Measurements from ENCODE around the gene EPHB6. TPM values are rescaled to one million over a fixed set of nuclear protein-coding genes. Genes with fewer than 3 reads are reported as not detected.

Gene EPHB6
- total RNA-seq, 1 donor from 2014 or later = 15.7 TPM

DNA sequence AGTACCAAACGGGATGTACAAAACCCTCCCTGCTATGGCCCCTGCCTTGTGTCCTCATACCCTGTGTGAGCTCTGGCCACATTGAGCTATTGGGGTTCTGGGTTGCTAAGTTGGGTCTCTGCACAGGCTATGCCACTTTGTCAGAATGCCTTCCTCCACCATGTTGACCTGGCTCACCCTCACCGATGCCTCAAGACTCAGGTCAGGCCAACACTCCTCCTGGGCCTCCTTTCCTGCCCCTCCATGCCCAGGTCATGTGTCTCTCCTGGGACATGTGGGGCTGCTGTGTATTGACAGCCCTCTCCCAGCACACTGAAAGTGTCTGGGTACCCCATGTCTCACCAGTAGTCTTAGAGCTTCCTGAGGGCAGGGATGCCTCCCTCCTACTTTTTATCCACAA lies 64.0 kb downstream of the EPHB6 start:
- no peak for FAIRE-seq

DNA sequence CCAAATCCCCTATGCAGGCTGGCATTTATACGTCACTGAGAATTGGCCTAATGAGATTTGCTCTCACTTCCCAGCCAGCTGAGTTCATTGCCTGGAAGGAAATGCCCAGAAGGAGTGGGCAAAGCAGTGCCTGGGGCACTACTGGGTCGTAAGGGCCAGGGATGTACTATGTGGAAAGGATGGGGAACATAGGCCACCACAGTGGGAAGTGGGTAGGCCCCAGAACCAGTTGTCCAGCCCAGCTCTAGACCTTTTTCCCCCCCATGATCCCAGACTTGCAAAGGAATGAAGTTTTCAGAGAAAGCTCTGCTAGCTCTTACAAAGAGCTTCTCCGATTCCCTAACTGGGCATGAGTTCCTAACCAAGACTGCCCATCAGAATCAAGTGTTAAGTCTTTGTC lies 64.8 kb downstream of the EPHB6 start:
- H3K27me3 Mint-ChIP-seq (ENCODE audit: low read depth, unreplicated experiment) = peaks cover 22% of the 10 kb centered on the region
- Histone ChIP-seq H4K20me1 (ENCODE audit: insufficient read depth, low read length) (no peaks in the 10 kb centered on the region), H3K27me3 (ENCODE audit: insufficient read depth, low read length) (no peaks in the 10 kb centered on the region), H3K4me1 (ENCODE audit: insufficient read depth, low read length) (no peaks in the 10 kb centered on the region), H3K4me2 (ENCODE audit: low read length) (no peak overlapping the region), H3K9ac (ENCODE audit: low read length) (no peak overlapping the region), H3K4me3 (ENCODE audit: insufficient read depth, low read depth, low read length) (no peak overlapping the region), H2AFZ (ENCODE audit: low read depth, low read length) (no peak overlapping the region), H3K36me3 (ENCODE audit: insufficient read depth, low read length) (no peaks in the 10 kb centered on the region), H3K27ac (ENCODE audit: low read depth, low read length) (no peak overlapping the region), H3K79me2 (ENCODE audit: insufficient read depth, low read length) (no peaks in the 10 kb centered on the region), H3K9me3 (ENCODE audit: insufficient read depth, low read depth, low read length) (no peaks in the 10 kb centered on the region)
- DNase-seq (ENCODE audit: low read depth) (no peak), FAIRE-seq (no peak)
- H3K4me1 Mint-ChIP-seq (ENCODE audit: low read depth, unreplicated experiment) = no peaks in the 10 kb centered on the region
- H3K4me3 Mint-ChIP-seq (ENCODE audit: unreplicated experiment) = no peak overlapping the region
- no peaks in the 10 kb centered on the region for H3K36me3 Mint-ChIP-seq (ENCODE audit: low read depth, unreplicated experiment)
- TF ChIP-seq, protein P1, sequence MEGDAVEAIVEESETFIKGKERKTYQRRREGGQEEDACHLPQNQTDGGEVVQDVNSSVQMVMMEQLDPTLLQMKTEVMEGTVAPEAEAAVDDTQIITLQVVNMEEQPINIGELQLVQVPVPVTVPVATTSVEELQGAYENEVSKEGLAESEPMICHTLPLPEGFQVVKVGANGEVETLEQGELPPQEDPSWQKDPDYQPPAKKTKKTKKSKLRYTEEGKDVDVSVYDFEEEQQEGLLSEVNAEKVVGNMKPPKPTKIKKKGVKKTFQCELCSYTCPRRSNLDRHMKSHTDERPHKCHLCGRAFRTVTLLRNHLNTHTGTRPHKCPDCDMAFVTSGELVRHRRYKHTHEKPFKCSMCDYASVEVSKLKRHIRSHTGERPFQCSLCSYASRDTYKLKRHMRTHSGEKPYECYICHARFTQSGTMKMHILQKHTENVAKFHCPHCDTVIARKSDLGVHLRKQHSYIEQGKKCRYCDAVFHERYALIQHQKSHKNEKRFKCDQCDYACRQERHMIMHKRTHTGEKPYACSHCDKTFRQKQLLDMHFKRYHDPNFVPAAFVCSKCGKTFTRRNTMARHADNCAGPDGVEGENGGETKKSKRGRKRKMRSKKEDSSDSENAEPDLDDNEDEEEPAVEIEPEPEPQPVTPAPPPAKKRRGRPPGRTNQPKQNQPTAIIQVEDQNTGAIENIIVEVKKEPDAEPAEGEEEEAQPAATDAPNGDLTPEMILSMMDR (IDR thresholded peaks at IDR 0.05; ENCODE audit: insufficient read depth, low read depth, low read length) = no peak
- TF ChIP-seq EZH2 (IDR thresholded peaks at IDR 0.05; ENCODE audit: insufficient read depth, low read length) = no peak
- no peaks in the 10 kb centered on the region for H3K9me3 Mint-ChIP-seq (ENCODE audit: unreplicated experiment)
- no peak overlapping the region for H3K27ac Mint-ChIP-seq (ENCODE audit: unreplicated experiment)

More for the DNA sequence above, 64.0 kb downstream of the EPHB6 start:
- H2AFZ ChIP-seq (ENCODE audit: low read depth, low read length) = no peak overlapping the region
- no peaks in the 10 kb centered on the region for H3K4me1 ChIP-seq (ENCODE audit: insufficient read depth, low read length)
- no peaks in the 10 kb centered on the region for H3K27me3 ChIP-seq (ENCODE audit: insufficient read depth, low read length)
- Mint-ChIP-seq H3K9me3 (ENCODE audit: unreplicated experiment) (no peaks in the 10 kb centered on the region), H3K27me3 (ENCODE audit: low read depth, unreplicated experiment) (peaks cover 21% of the 10 kb centered on the region), H3K4me3 (ENCODE audit: unreplicated experiment) (no peak overlapping the region), H3K27ac (ENCODE audit: unreplicated experiment) (no peak overlapping the region), H3K36me3 (ENCODE audit: low read depth, unreplicated experiment) (no peaks in the 10 kb centered on the region), H3K4me1 (ENCODE audit: low read depth, unreplicated experiment) (no peaks in the 10 kb centered on the region)
- H3K4me2 ChIP-seq (ENCODE audit: low read length) = no peak overlapping the region
- no peaks in the 10 kb centered on the region for H3K9me3 ChIP-seq (ENCODE audit: insufficient read depth, low read depth, low read length)
- no peak for DNase-seq (ENCODE audit: low read depth)
- H4K20me1 ChIP-seq (ENCODE audit: insufficient read depth, low read length) = no peaks in the 10 kb centered on the region
- H3K4me3 ChIP-seq (ENCODE audit: insufficient read depth, low read depth, low read length) = no peak overlapping the region
- H3K79me2 ChIP-seq (ENCODE audit: insufficient read depth, low read length) = no peaks in the 10 kb centered on the region
- no peak overlapping the region for H3K27ac ChIP-seq (ENCODE audit: low read depth, low read length)
- TF ChIP-seq, protein P1 (IDR thresholded peaks at IDR 0.05; ENCODE audit: insufficient read depth, low read depth, low read length) = no peak
- TF ChIP-seq EZH2 (IDR thresholded peaks at IDR 0.05; ENCODE audit: insufficient read depth, low read length) = no peak
- no peak overlapping the region for H3K9ac ChIP-seq (ENCODE audit: low read length)
- H3K36me3 ChIP-seq (ENCODE audit: insufficient read depth, low read length) = no peaks in the 10 kb centered on the region

Other genes with a start within 250 kb of the EPHB6 start
- gene PRSS1, start 105.6 kb upstream of the EPHB6 start, total RNA-seq = not detected in 2 replicates
- not detected in 2 replicates for gene PRSS2, start 84.1 kb upstream of the EPHB6 start, total RNA-seq
- 0.14 and 0.46 TPM in 2 replicates for gene TRPV6, start 30.7 kb downstream of the EPHB6 start, total RNA-seq
- gene TRPV5, start 78.7 kb downstream of the EPHB6 start, total RNA-seq = not detected in 2 replicates
- not detected in 2 replicates for gene LLCFC1, start 84.4 kb downstream of the EPHB6 start, total RNA-seq
- 0.96 TPM in 1 of 2 replicates, not detected in the other for gene KEL, start 107.3 kb downstream of the EPHB6 start, total RNA-seq
- not detected in 2 replicates for gene OR9A2, start 172.1 kb downstream of the EPHB6 start, total RNA-seq
- not detected in 2 replicates for gene OR6V1, start 197.3 kb downstream of the EPHB6 start, total RNA-seq